Measurements from ENCODE around the gene NMT1. TPM values are rescaled to one million over a fixed set of nuclear protein-coding genes. Genes with fewer than 3 reads are reported as not detected.

NMT1 gene
- total RNA-seq, 1 donor from 2014 or later = 101 TPM

DNA sequence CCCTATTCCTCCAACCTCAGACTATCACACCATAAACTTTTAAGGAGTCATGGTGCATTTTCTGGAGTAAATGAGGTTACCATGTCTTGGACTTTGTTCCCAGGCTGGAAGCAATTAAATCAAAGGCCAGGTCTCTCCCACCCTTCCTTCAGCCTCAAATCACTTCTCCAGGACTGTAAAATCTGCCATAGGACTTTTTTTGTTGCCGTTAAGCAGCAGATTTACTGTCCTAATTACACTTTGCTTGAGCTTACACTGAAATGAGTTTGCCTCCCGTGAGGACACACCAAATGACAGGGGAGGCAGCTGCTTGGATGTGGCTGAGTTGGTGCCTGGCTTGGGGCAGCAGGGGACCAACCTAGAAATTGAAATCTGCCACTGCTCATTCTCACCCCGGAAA is 24.4 kb upstream of the NMT1 start:
- no peak overlapping the region for H3K4me3 ChIP-seq
- H3K27ac Mint-ChIP-seq = no peak overlapping the region

DNA sequence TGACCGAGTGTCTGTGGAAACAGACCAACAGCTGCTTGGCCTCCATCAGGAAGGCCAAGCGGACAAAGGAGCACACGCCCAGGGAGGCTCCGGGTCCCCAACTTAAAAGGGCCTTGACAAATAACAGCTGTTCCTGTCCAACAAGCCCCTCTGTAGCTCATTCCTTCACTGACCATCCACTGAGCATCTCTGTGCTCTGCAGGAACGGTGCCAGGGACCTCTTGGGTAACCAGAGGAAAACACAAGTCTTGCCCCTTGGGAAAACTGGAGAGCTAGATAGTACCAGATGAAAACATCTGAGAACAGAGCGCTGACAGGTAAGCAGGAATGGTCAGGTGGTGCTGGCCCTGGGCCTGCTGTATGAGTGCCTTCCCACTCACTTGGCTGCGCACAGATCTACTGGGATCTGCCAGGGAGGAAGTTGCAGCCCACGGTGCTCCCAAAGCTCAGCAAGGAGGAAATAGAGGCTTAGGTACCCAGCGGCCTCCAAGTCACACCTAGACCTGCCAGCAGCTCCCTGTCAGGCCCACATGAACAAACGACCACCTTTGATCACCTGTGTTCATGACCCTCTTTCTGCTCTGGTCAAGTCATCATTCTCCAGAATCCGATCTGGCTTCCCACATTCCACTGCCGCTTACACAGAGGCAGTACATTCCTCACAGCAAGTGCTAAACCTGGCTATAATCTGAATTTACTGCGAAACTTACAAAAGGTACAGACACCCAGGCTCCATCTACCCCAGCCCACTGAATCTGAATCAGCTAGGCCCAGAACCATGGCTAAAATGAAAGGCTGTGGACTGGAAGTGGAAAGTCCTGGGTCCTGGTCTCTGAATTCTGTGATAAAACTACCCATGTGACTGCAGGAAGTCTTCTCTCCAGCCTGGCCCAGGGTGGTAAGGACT is 22.1 kb upstream of the NMT1 start:
- H3K9ac ChIP-seq = no peak overlapping the region
- no peak overlapping the region for H3K4me2 ChIP-seq
- no peak overlapping the region for H2AFZ ChIP-seq (replicated peaks)
- peaks cover 21% of the 10 kb centered on the region for H3F3A ChIP-seq (ENCODE audit: low read depth)
- TF ChIP-seq, protein P1, sequence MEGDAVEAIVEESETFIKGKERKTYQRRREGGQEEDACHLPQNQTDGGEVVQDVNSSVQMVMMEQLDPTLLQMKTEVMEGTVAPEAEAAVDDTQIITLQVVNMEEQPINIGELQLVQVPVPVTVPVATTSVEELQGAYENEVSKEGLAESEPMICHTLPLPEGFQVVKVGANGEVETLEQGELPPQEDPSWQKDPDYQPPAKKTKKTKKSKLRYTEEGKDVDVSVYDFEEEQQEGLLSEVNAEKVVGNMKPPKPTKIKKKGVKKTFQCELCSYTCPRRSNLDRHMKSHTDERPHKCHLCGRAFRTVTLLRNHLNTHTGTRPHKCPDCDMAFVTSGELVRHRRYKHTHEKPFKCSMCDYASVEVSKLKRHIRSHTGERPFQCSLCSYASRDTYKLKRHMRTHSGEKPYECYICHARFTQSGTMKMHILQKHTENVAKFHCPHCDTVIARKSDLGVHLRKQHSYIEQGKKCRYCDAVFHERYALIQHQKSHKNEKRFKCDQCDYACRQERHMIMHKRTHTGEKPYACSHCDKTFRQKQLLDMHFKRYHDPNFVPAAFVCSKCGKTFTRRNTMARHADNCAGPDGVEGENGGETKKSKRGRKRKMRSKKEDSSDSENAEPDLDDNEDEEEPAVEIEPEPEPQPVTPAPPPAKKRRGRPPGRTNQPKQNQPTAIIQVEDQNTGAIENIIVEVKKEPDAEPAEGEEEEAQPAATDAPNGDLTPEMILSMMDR (IDR thresholded peaks at IDR 0.05) = no peak
- no peak for TF ChIP-seq EZH2 (IDR thresholded peaks at IDR 0.05)
- no peak for DNase-seq (ENCODE audit: low spot score)
- H3K4me3 ChIP-seq = no peak overlapping the region
- no peaks in the 10 kb centered on the region for H3K9me3 Mint-ChIP-seq
- peaks cover 2% of the 10 kb centered on the region for H3K27me3 Mint-ChIP-seq (ENCODE audit: insufficient read depth, low read depth)
- H3K27me3 ChIP-seq = no peaks in the 10 kb centered on the region
- H3K79me2 ChIP-seq (ENCODE audit: low read depth) = peaks cover 49% of the 10 kb centered on the region
- no peaks in the 10 kb centered on the region for H3K9me3 ChIP-seq (ENCODE audit: low read depth)
- H3K4me1 ChIP-seq = peaks cover 9% of the 10 kb centered on the region
- peak overlapping the region; percentile 43 for H3K27ac Mint-ChIP-seq
- H3K36me3 ChIP-seq = no peaks in the 10 kb centered on the region
- peaks cover 41% of the 10 kb centered on the region for H3K4me1 Mint-ChIP-seq
- peaks cover 76% of the 10 kb centered on the region for H4K20me1 ChIP-seq (ENCODE audit: low read depth)
- peaks cover 11% of the 10 kb centered on the region for H3K36me3 Mint-ChIP-seq
- no peak overlapping the region for H3K4me3 Mint-ChIP-seq
- no peak overlapping the region for H3K27ac ChIP-seq

More for the DNA sequence above, 24.4 kb upstream of the NMT1 start:
- H3K4me2 ChIP-seq = no peak overlapping the region
- peaks cover 7% of the 10 kb centered on the region for H3K36me3 Mint-ChIP-seq
- H3K4me1 Mint-ChIP-seq = peaks cover 20% of the 10 kb centered on the region
- H3K9me3 Mint-ChIP-seq = no peaks in the 10 kb centered on the region
- no peak overlapping the region for H2AFZ ChIP-seq (replicated peaks)
- H3K27me3 ChIP-seq = no peaks in the 10 kb centered on the region
- peaks cover 38% of the 10 kb centered on the region for H3K79me2 ChIP-seq (ENCODE audit: low read depth)
- H3K27me3 Mint-ChIP-seq (ENCODE audit: insufficient read depth, low read depth) = peaks cover 2% of the 10 kb centered on the region
- DNase-seq (ENCODE audit: low spot score) = no peak
- no peaks in the 10 kb centered on the region for H3K36me3 ChIP-seq
- H3K4me1 ChIP-seq = peaks cover 9% of the 10 kb centered on the region
- no peak overlapping the region for H3K4me3 Mint-ChIP-seq
- peaks cover 16% of the 10 kb centered on the region for H3F3A ChIP-seq (ENCODE audit: low read depth)
- peaks cover 54% of the 10 kb centered on the region for H4K20me1 ChIP-seq (ENCODE audit: low read depth)
- H3K27ac ChIP-seq = no peak overlapping the region
- TF ChIP-seq EZH2phosphoT487 (IDR thresholded peaks at IDR 0.05) (no peak), EZH2 (IDR thresholded peaks at IDR 0.05) (no peak)
- TF ChIP-seq, protein P1 (IDR thresholded peaks at IDR 0.05) = no peak
- peak overlapping the region; percentile 14 for H3K9ac ChIP-seq
- no peaks in the 10 kb centered on the region for H3K9me3 ChIP-seq (ENCODE audit: low read depth)

DNA sequence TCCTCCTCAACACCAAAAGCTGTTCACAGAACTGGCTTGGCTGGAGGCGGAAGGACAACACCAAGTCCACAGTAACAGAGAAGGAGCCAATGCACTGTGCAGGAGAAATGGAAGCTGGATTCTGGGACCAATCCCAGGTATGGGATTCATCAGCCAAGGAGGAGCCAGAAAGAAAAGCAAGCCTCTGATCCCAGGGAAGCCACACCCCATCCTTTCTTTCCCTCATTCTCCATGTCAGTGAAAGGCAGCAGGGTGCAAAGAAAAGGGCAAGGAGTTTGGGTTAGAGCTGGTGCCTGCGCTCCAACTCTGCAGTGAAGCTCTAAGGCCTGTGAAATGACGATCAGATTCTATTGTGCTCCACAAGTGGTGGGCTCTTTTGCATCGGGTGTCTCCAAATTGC is 20.7 kb upstream of the NMT1 start:
- H3K36me3 Mint-ChIP-seq = peaks cover 10% of the 10 kb centered on the region
- no peak overlapping the region for H3K9ac ChIP-seq
- H3K4me3 Mint-ChIP-seq = peak overlapping the region; percentile 33
- no peaks in the 10 kb centered on the region for H3K27me3 ChIP-seq
- H3K4me1 ChIP-seq = peaks cover 9% of the 10 kb centered on the region
- H3K9me3 Mint-ChIP-seq = no peaks in the 10 kb centered on the region
- peak overlapping the region; percentile 78 for H3K27ac Mint-ChIP-seq
- TF ChIP-seq EZH2phosphoT487 (IDR thresholded peaks at IDR 0.05) = peak; percentile 48
- TF ChIP-seq, protein P1 (IDR thresholded peaks at IDR 0.05) = no peak
- H3K27me3 Mint-ChIP-seq (ENCODE audit: insufficient read depth, low read depth) = peaks cover 4% of the 10 kb centered on the region
- no peaks in the 10 kb centered on the region for H3K36me3 ChIP-seq
- H3K9me3 ChIP-seq (ENCODE audit: low read depth) = no peaks in the 10 kb centered on the region
- H3F3A ChIP-seq (ENCODE audit: low read depth) = peaks cover 21% of the 10 kb centered on the region
- peak overlapping the region; percentile 51 for H3K27ac ChIP-seq
- H3K79me2 ChIP-seq (ENCODE audit: low read depth) = peaks cover 58% of the 10 kb centered on the region
- H4K20me1 ChIP-seq (ENCODE audit: low read depth) = peaks cover 90% of the 10 kb centered on the region
- H3K4me2 ChIP-seq = peak overlapping the region; percentile 67
- H3K4me1 Mint-ChIP-seq = peaks cover 45% of the 10 kb centered on the region
- peak; percentile 84 for DNase-seq (ENCODE audit: low spot score)
- H2AFZ ChIP-seq (replicated peaks) = no peak overlapping the region
- no peak overlapping the region for H3K4me3 ChIP-seq

Measured in neural progenitor cell (in vitro differentiated cells).